OCI-LY3 (cell line): ENCODE results near the gene MED20.

ENCODE experiments used
- EZH2phosphoT487 ChIP-seq: fragments of 200-600 bp; shearing (Covaris generic); IDR thresholded peaks from 2 replicates; pipeline ENCODE4 v1.6.1; 2018; ENCODE audit warnings: antibody characterized with exemption, mixed run types, low read depth
- TF ChIP-seq, protein P1 (sequence below): fragments of 200-600, 300-600 bp; sonication (generic); IDR thresholded peaks from 2 replicates; pipeline ENCODE4 v1.5.1; 2014; ENCODE audit warnings: antibody characterized with exemption, low read length, low read depth

DNA sequence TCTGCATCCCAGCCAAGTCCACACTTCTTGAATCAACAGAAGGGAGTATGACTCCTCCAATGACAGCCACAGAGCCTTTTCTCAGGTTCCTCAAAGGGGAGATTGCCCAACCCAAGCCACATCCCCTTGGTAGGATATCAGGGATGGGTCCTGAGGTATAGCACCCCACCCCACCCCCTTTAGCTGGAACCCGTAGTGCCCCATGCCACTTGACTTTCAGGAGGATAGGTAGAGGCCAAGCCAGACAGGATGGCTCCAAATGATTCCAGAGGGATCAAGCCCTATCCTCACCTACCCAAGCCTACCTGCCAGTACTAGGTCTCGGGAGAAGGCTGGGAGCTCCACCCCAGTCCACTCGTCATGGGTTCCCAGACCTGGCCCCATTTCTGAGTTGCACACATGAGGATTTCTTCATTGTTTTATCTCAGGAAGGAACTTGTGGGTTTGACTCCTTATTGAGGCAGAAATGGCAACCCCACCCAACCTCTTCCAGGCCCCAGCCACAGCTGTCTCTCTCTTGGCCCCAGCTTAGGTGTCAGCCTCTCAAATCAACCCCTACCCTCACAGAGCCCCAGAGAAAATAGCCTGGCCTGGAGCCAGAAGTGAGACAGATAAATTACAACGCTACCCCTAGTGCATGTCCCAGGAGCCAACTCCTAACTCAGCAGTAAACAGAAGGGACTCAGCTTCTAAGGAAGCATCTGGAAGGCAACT is 17.1 kb upstream of the MED20 start:
- TF ChIP-seq, protein P1, sequence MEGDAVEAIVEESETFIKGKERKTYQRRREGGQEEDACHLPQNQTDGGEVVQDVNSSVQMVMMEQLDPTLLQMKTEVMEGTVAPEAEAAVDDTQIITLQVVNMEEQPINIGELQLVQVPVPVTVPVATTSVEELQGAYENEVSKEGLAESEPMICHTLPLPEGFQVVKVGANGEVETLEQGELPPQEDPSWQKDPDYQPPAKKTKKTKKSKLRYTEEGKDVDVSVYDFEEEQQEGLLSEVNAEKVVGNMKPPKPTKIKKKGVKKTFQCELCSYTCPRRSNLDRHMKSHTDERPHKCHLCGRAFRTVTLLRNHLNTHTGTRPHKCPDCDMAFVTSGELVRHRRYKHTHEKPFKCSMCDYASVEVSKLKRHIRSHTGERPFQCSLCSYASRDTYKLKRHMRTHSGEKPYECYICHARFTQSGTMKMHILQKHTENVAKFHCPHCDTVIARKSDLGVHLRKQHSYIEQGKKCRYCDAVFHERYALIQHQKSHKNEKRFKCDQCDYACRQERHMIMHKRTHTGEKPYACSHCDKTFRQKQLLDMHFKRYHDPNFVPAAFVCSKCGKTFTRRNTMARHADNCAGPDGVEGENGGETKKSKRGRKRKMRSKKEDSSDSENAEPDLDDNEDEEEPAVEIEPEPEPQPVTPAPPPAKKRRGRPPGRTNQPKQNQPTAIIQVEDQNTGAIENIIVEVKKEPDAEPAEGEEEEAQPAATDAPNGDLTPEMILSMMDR: no peak
- TF ChIP-seq EZH2phosphoT487: no peak
